NCI-H2107 treated with DMSO at 0.1 percent for 48 hours (cell line): ENCODE data around the gene LRRC3B.
"Not testable (repeated sequence)": the region's sequence is repeated elsewhere in the genome, so short reads cannot be mapped to it uniquely, and the experiment has no call there.

Experiments used
- DNase-seq: peaks from one replicate; lab custom pipeline; 2025; ENCODE audit not compliant: unreplicated experiment; lab: John Stamatoyannopoulos, UW

The LRRC3B gene

GRCh38 chr3:26622621-26623418 is at the start of gene LRRC3B:
Gene LRRC3B (plus strand): TSS chr3:26622772. CDS start chr3:26709673, 86,901 bp downstream.
- no peak for DNase-seq

- no peak for DNase-seq
Observed at GRCh38 chr3:26574766-26575165, 47.8 kb upstream of the LRRC3B start.

DNA sequence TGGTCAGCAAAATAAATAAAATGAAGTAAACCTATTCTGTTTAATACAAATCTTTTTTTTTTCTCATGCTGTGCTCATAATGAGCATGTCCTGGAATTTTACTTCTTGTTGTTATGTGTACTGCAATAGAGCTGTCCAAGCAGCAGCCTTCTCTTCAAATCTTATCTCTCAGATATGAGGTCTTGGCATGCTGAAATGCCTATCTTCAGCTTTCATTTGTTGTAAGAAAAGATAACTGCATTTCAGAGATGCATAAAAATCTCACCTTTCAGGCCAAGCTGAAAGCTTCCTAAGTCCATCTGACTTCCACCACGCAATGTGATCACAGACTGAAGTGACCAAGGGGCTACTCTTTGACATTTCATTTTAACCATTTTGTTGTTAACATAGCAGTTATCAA is 43.5 kb upstream of the LRRC3B start:
- DNase-seq: no peak

DNA sequence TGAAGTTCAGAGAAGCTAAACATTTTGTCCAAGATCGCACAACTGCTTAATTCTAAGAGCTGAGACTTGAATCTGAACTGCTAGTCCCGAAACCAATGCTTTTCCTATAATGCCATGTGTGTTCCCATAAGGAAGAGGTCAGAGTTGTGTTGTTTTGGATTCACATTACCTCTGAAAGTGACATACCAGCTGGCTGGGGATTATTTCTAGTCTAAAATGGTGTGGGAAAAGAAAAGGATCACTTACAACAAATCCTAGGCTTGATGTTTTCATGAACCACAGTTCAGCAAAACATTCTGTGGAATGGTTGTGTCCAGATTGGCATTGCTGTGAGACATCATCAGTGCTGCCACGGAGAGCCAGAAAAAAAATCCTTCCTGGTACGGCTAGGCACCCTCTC is 35.0 kb upstream of the LRRC3B start:
- no peak for DNase-seq

DNA sequence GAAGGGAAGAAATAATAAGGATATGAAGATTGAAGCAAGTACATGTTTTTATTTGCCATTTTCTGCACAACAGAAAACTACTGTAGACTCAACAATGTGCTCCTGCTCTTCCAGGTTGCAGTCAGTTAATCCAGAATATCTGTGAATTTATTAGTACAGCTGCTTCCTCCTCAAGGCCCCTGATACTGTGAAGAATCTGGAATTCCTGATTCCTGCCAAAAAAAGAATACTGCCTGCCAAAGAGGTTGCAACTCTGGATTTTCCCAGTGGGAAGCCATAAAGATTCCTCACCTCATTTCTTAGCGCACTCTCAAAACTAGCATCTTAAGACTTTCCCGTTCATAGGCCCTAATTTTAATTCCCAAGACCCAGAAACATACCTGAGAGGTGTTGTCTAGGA is 33.6 kb upstream of the LRRC3B start:
- no peak for DNase-seq

- DNase-seq: no peak
Observed at GRCh38 chr3:26589678-26590077, 32.9 kb upstream of the LRRC3B start.

DNA sequence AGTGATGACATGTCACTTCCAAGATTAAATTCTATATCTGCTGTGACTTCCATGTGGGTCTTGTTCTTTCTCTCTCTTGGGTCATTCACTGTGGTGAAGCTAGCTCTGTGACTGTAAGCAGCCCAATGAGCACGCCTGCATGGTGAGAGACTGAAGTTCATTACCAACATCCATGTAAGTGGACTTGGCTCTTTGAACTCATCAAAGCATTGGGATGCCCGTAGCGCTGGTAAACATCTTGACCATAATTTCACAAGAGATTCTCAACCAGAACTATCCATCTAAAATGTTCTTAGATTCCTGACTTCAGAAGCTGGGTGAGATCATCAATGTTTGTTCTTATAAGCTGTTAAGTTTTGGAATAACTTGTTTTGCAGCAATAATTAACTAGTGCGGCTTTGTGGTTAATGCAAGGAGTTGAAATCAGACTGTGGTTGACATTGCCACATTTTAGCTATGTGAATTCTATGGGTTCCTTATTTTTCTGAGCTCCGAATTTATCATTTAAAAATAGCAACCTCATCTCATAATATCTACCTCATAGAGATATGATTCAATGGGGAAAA is 31.6 kb upstream of the LRRC3B start:
- no peak for DNase-seq

DNA sequence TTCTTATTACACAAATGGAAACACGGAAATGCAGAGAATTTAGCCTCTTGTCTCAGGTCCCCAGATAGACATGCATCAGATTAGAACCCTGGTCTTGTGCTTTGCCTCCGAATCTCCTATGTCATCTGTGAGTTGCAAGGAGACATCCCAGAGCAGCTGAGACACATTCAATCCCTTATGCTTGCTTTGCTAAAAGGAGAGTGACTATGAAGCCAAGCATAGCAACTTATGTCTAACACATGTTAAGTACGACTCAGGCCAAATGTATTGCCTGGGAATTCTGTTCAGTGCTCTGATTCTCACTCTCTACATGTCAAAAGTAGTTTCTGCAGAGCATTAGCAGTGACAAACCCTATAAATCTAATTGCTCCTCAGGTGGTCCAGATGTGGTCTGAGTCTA is 30.6 kb upstream of the LRRC3B start:
- no peak for DNase-seq

- no peak for DNase-seq
Observed at GRCh38 chr3:26592451-26592850, 30.1 kb upstream of the LRRC3B start.

- DNase-seq: no peak
Observed at GRCh38 chr3:26596335-26596734, 26.2 kb upstream of the LRRC3B start.

- not testable (repeated sequence) for DNase-seq
Observed at GRCh38 chr3:26603311-26603710, 19.3 kb upstream of the LRRC3B start.

- DNase-seq: not testable (repeated sequence)
Observed at GRCh38 chr3:26603771-26604170, 18.8 kb upstream of the LRRC3B start.

GRCh38 chr3:26614006-26614685 is 8.4 kb upstream of the LRRC3B start:
- no peak for DNase-seq

GRCh38 chr3:26621176-26621575 is 1.4 kb upstream of the LRRC3B start:
- DNase-seq: no peak

DNA sequence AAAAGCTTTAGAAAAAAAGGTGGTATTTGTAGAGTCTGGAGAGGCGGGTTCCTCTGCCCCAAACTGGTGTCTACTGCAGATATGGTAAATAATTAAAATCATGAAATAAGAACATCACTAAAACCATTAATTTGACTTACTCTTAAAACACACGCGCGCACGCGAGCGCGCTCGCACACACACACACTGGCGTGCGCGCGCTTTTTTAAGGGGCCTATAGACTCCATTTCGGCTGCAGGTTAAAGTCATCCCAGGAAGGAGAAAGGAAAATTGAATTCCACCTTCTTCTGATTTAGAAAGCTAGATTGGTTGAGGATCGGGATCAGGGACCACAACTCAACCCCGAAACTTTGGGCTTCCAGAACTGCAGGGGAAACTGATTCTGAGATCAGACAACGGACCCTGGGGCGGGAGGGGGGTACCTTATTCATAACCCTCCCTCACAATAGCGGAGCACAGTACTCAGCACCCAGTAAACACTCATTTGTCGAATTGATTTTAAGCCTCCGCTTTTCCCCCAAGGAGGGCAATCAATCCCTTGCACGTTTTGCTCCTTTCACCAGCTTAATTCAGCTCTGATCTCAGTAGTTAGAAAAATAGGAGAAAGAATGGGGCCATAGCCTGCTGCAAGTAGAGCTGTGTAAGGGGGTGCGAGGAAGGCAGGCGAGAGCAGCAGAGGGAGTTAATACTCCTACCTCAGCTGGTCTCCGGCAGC is 509 bp upstream of the LRRC3B start:
- no peak for DNase-seq

GRCh38 chr3:26623419-26624208 is 1.0 kb downstream of the LRRC3B start:
- no peak for DNase-seq

DNA sequence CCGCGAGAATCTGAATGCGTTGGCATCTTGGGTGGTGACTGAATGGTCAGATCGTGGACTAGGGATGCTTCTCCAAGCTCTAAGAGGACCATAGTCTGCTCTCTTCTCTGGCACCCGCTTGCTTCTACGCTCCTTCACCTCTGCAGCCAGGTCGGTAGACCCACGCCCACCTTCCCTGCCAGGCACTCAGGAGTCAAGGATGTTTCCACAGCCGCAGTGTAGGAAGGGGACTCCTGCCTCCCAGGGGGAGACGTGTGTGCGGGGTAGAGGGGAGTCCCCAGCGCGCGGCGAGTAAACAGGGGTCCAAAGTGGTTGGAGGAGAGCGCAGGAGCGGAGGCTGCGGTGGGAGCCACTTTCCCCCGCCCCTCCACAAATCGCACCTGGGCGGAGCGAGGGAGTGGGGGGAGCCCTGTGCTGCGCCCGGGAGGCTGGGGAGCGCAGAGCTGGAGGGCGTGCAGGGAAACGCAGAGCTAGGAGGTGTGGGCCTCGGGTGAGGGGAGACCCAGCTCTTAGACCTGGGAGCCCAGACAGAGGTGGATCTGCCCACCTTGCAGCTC is 1.7 kb downstream of the LRRC3B start:
- DNase-seq: no peak

DNA sequence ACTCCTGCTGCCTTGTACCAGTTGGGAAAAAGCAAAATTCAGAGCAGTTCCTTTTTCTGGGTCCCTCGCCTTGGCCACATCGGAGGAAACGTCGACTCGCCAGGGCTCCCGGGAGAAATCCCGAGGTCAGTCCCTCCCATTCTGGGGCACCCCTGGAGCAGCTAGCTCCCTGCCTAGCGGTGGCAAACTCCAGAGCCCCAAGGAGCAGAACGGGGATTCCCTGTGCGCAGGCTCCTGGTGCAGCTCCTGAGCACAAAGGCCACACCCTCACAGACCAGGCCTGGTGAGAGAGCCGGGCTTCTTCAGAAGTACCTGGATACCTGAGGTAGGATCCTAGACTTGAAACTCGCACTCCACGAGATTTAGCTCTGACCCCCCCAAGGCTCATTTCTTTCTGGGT is 2.6 kb downstream of the LRRC3B start:
- DNase-seq: no peak

- no peak for DNase-seq
Observed at GRCh38 chr3:26627080-26627479, 4.5 kb downstream of the LRRC3B start.

- DNase-seq: no peak
Observed at GRCh38 chr3:26628915-26629314, 6.3 kb downstream of the LRRC3B start.
